HG02970 (cell line): Measurements from ENCODE around the gene FAM53A.
"Not testable (repeated sequence)": the region's sequence is repeated elsewhere in the genome, so short reads cannot be mapped to it uniquely, and the experiment has no call there.

Experiments
- ATAC-seq: cut with Tn5 transposase; IDR thresholded peaks from one replicate; pipeline ENCODE4 v1.9.1; 2021; ENCODE audit warnings: mild to moderate bottlenecking, moderate library complexity, moderate number of reproducible peaks; ENCODE audit not compliant: unreplicated experiment, low FRiP score

The FAM53A gene

GRCh38 chr4:1717129-1718094, 33.3 kb upstream of the FAM53A start:
- no peak for ATAC-seq

GRCh38 chr4:1716065-1716945, 32.2 kb upstream of the FAM53A start:
- ATAC-seq: no peak

GRCh38 chr4:1715002-1715758, 31.1 kb upstream of the FAM53A start:
- ATAC-seq: no peak

- ATAC-seq: no peak
Measured at GRCh38 chr4:1714303-1715001, 30.3 kb upstream of the FAM53A start.

- no peak for ATAC-seq
Measured at GRCh38 chr4:1713003-1713851, 29.1 kb upstream of the FAM53A start.

- peak; percentile 76 for ATAC-seq
Measured at GRCh38 chr4:1712216-1713002, 28.3 kb upstream of the FAM53A start, which contains the start of gene SLBP. Gene SLBP, minus strand, starts transcription at chr4:1712319. Its CDS starts 131 bp downstream, at chr4:1712188.

GRCh38 chr4:1711571-1712215, 27.6 kb upstream of the FAM53A start:
- ATAC-seq: peak; percentile 11

GRCh38 chr4:1711055-1711570, 27.0 kb upstream of the FAM53A start:
- ATAC-seq: no peak

- no peak for ATAC-seq
Measured at GRCh38 chr4:1708581-1708980, 24.5 kb upstream of the FAM53A start.

GRCh38 chr4:1706358-1706757, 22.2 kb upstream of the FAM53A start:
- no peak for ATAC-seq

GRCh38 chr4:1705732-1706131, 21.6 kb upstream of the FAM53A start:
- ATAC-seq: no peak

GRCh38 chr4:1703867-1704266, 19.8 kb upstream of the FAM53A start:
- ATAC-seq: no peak

GRCh38 chr4:1701671-1702070, 17.6 kb upstream of the FAM53A start:
- ATAC-seq: not testable (repeated sequence)

GRCh38 chr4:1695913-1696312, 11.8 kb upstream of the FAM53A start:
- no peak for ATAC-seq

GRCh38 chr4:1693131-1693896, 9.2 kb upstream of the FAM53A start:
- ATAC-seq: no peak

- no peak for ATAC-seq
Measured at GRCh38 chr4:1691737-1692373, 7.7 kb upstream of the FAM53A start.
